Spinal cord (tissue), 10 donors: ENCODE data around the gene FBXL5. TPM values are rescaled to one million over a fixed set of nuclear protein-coding genes. Genes with fewer than 3 reads are reported as not detected.

Experiments
- DNase-seq, 6 donors: peaks; one replicate each; pipeline versions ENCODE4 v3.0.0 to v3.0.0-alpha.2; 2013 to 2015; ENCODE audit warnings: low spot score in 6 of 6, low read depth in 4 of 6
- H3K27ac ChIP-seq: one replicate; pipeline ENCODE4 v1.5.1; 2013; ENCODE audit warnings: low read depth, low read length, control low read depth
- H3K27me3 ChIP-seq: one replicate; pipeline ENCODE4 v1.6.1; 2013; ENCODE audit warnings: low read length; ENCODE audit not compliant: control insufficient read depth, insufficient read depth
- H3K36me3 ChIP-seq: one replicate; pipeline ENCODE4 v1.6.1; 2013; ENCODE audit warnings: low read length; ENCODE audit not compliant: control insufficient read depth, insufficient read depth
- H3K4me1 ChIP-seq: one replicate; pipeline ENCODE4 v1.6.1; 2013; ENCODE audit warnings: low read length; ENCODE audit not compliant: control insufficient read depth, insufficient read depth
- H3K4me3 ChIP-seq: one replicate; pipeline ENCODE4 v1.5.1; 2013; ENCODE audit warnings: low read depth, low read length, control low read depth
- H3K9me3 ChIP-seq: one replicate; pipeline ENCODE4 v1.6.1; 2013; ENCODE audit warnings: low read length; ENCODE audit not compliant: control insufficient read depth, insufficient read depth
- WGBS: methylation state at CpG from one replicate; pipeline ENCODE4 v1.1.5; 2013; ENCODE audit warnings: missing lambda C conversion rate; ENCODE audit not compliant: insufficient coverage; 5-methylcytosine and 5-hydroxymethylcytosine counted together
- polyA plus RNA-seq, 2 donors: library from polyadenylated mRNA; unstranded; fragments of 120-200 nt; gene quantifications; one replicate each; pipeline ENCODE4 v1.2.1, GENCODE V29; 2013; ENCODE audit not compliant: insufficient read length in 2 of 2
- total RNA-seq, 2 donors: library from RNA; depleted of rRNA in 1 of 2; stranded (reverse); fragments of 120-200 nt in 1 of 2; fragments of >200 nt in 1 of 2; gene quantifications; one replicate each; pipeline versions ENCODE4 v1.2.3 to v1.2.4, GENCODE V29; 2013 to 2014
- donor health status: healthy.

FBXL5 gene
- total and polyA plus RNA-seq, 4 donors: 85.8 to 197 (median 112) TPM

DNA sequence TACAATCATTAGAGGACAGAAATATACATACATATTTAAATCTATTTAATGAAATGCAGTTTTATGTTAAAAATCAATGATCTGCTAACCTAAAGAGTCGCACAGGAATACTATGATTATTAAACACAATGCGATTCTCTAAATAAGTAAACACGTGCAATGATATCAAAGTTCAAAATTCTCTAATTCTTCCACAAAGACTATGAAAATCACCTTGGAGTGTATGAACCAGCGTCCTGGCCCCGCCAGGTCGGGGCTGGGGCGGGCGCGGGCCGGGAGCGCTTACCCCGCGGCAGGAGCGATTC lies 25.9 kb upstream of the FBXL5 start:
- peaks cover 5% of the 10 kb centered on the region for H3K4me1 ChIP-seq

DNA sequence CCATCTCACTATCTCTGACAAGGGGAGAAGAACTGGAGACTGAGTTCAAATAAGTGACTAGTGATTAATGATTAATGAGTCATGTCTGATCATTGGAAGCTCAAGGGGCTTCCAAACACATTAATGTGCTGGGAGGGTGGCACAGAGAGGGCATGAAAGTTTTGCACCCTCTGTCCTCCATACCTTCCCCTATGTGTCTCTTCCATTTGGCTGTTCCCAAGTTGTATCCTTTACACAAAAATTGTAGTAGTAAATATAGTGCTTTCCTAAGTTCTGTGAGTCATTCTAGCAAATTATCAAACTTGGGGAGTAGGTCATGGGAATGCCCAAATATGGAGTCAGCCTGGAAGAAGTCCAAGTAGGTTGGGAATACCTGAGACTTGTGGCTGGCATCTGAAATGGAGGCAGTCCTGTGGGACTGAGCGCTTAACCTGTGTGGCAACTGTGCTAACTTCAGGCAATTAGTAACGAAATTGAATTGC lies 22.4 kb upstream of the FBXL5 start:
- no peak for DNase-seq
- 92% methylated on average over 1 of the region's 2 CpGs for WGBS
- no peaks in the 10 kb centered on the region for H3K27me3 ChIP-seq
- no peaks in the 10 kb centered on the region for H3K9me3 ChIP-seq
- no peak overlapping the region for H3K4me3 ChIP-seq
- no peaks in the 10 kb centered on the region for H3K36me3 ChIP-seq
- no peak overlapping the region for H3K27ac ChIP-seq
- peaks cover 5% of the 10 kb centered on the region for H3K4me1 ChIP-seq

More for the DNA sequence above, 25.9 kb upstream of the FBXL5 start:
- DNase-seq: no peak
- WGBS: 0% methylated on average over 12 of the region's 14 CpGs
- peak overlapping the region; percentile 77 for H3K4me3 ChIP-seq
- no peaks in the 10 kb centered on the region for H3K36me3 ChIP-seq
- peak overlapping the region; percentile 89 for H3K27ac ChIP-seq
- H3K9me3 ChIP-seq: no peaks in the 10 kb centered on the region
- no peaks in the 10 kb centered on the region for H3K27me3 ChIP-seq

- no peak overlapping the region for H3K4me3 ChIP-seq
- H3K4me1 ChIP-seq: peaks cover 5% of the 10 kb centered on the region
- H3K36me3 ChIP-seq: no peaks in the 10 kb centered on the region
- no peak overlapping the region for H3K27ac ChIP-seq
- DNase-seq: no peak
- no peaks in the 10 kb centered on the region for H3K9me3 ChIP-seq
- no peaks in the 10 kb centered on the region for H3K27me3 ChIP-seq
- 100% methylated on average over 4 of the region's 6 CpGs for WGBS
Observed at GRCh38 chr4:15676899-15677298, 21.7 kb upstream of the FBXL5 start.

GRCh38 chr4:15676039-15676438 lies 20.9 kb upstream of the FBXL5 start:
- H3K27me3 ChIP-seq: no peaks in the 10 kb centered on the region
- H3K27ac ChIP-seq: no peak overlapping the region
- no peaks in the 10 kb centered on the region for H3K9me3 ChIP-seq
- H3K4me1 ChIP-seq: peaks cover under 1% of the 10 kb centered on the region
- no peaks in the 10 kb centered on the region for H3K36me3 ChIP-seq
- WGBS: no CpG with 5 or more reads among the region's 1 CpG
- no peak overlapping the region for H3K4me3 ChIP-seq
- DNase-seq: no peak

- WGBS: 93% methylated on average over 1 of the region's 3 CpGs
- H3K27ac ChIP-seq: no peak overlapping the region
- H3K4me1 ChIP-seq: no peaks in the 10 kb centered on the region
- H3K27me3 ChIP-seq: no peaks in the 10 kb centered on the region
- no peak for DNase-seq
- H3K9me3 ChIP-seq: no peaks in the 10 kb centered on the region
- no peaks in the 10 kb centered on the region for H3K36me3 ChIP-seq
- H3K4me3 ChIP-seq: no peak overlapping the region
Observed at GRCh38 chr4:15675356-15675755, 20.2 kb upstream of the FBXL5 start.

GRCh38 chr4:15674926-15675325 lies 19.8 kb upstream of the FBXL5 start:
- no peaks in the 10 kb centered on the region for H3K4me1 ChIP-seq
- WGBS: no CpG with 5 or more reads among the region's 4 CpGs
- DNase-seq: no peak
- H3K4me3 ChIP-seq: no peak overlapping the region
- H3K27ac ChIP-seq: no peak overlapping the region
- H3K36me3 ChIP-seq: no peaks in the 10 kb centered on the region
- no peaks in the 10 kb centered on the region for H3K9me3 ChIP-seq
- H3K27me3 ChIP-seq: no peaks in the 10 kb centered on the region

GRCh38 chr4:15674046-15674445 lies 18.9 kb upstream of the FBXL5 start:
- Histone ChIP-seq H3K36me3 (no peaks in the 10 kb centered on the region), H3K4me1 (no peaks in the 10 kb centered on the region), H3K27ac (no peak overlapping the region), H3K9me3 (no peaks in the 10 kb centered on the region), H3K4me3 (no peak overlapping the region), H3K27me3 (no peaks in the 10 kb centered on the region)
- no CpG with 5 or more reads among the region's 2 CpGs for WGBS
- no peak for DNase-seq

DNA sequence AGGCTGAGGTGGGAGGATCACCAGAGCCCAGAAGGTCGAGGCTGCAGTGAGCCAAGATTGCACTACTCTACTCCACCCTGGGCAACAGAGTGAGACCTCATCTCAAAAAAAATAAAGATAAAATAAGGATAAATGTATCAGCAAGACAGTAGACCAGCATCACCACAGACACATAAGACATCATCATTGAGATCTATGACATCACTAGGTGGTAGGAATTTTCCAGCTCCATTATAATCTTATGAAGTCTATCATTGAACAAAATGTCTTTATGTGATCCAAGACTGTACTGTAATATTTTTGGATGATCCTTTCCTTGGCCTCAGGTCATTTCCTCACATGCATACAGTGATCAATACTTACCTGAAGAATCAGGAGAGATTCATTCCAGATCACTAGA lies 18.2 kb upstream of the FBXL5 start:
- WGBS: no CpG with 5 or more reads among the region's 1 CpG
- H3K9me3 ChIP-seq: no peaks in the 10 kb centered on the region
- H3K36me3 ChIP-seq: no peaks in the 10 kb centered on the region
- no peak for DNase-seq
- H3K27ac ChIP-seq: no peak overlapping the region
- no peaks in the 10 kb centered on the region for H3K4me1 ChIP-seq
- no peaks in the 10 kb centered on the region for H3K27me3 ChIP-seq
- H3K4me3 ChIP-seq: no peak overlapping the region

GRCh38 chr4:15672101-15672500 lies 16.9 kb upstream of the FBXL5 start:
- no peak overlapping the region for H3K4me3 ChIP-seq
- H3K27me3 ChIP-seq: no peaks in the 10 kb centered on the region
- no peak for DNase-seq
- no peaks in the 10 kb centered on the region for H3K4me1 ChIP-seq
- no peak overlapping the region for H3K27ac ChIP-seq
- H3K36me3 ChIP-seq: no peaks in the 10 kb centered on the region
- 100% methylated on average over 1 of the region's 3 CpGs for WGBS
- no peaks in the 10 kb centered on the region for H3K9me3 ChIP-seq

GRCh38 chr4:15670576-15670975 lies 15.4 kb upstream of the FBXL5 start:
- Histone ChIP-seq H3K27me3 (no peaks in the 10 kb centered on the region), H3K36me3 (no peaks in the 10 kb centered on the region), H3K27ac (no peak overlapping the region), H3K4me1 (no peaks in the 10 kb centered on the region), H3K4me3 (no peak overlapping the region), H3K9me3 (no peaks in the 10 kb centered on the region)
- no peak for DNase-seq
- WGBS: no CpG with 5 or more reads among the region's 3 CpGs
